Endothelial cell of hepatic sinusoid (primary cell): ENCODE measurements around the gene MTNR1A.

ENCODE experiments used
- in situ Hi-C: cut with HindIII; loops from 2 replicates; pipeline ENCODE4 v1.10.0; 2017; ENCODE audit warnings: low sequenced_read_pairs

The MTNR1A gene

GRCh38 chr4:186554914-186555827 is at the start of gene MTNR1A:
Gene MTNR1A (minus strand): TSS chr4:186555567. CDS start chr4:186555365, 202 bp downstream.
- in situ Hi-C loops, result loop anchor here (5.0 kb wide), 3 partner anchors 32 to 73 kb away; no protein-coding TSS in a partner anchor

GRCh38 chr4:186604124-186604807 is 48.9 kb upstream of the MTNR1A start:
- in situ Hi-C loops, result no loop called here

- in situ Hi-C loops, result no loop called here
These were observed 47.6 kb upstream of the MTNR1A start for GRCh38 chr4:186602978-186603377.

GRCh38 chr4:186599483-186599882 is 44.1 kb upstream of the MTNR1A start:
- in situ Hi-C loops, result no loop called here

- in situ Hi-C loops, result no loop called here
These were observed 43.3 kb upstream of the MTNR1A start for GRCh38 chr4:186598686-186599085.

- in situ Hi-C loops, result no loop called here
These were observed 41.6 kb upstream of the MTNR1A start for GRCh38 chr4:186596850-186597390.

- in situ Hi-C loops, result no loop called here
These were observed 41.0 kb upstream of the MTNR1A start for GRCh38 chr4:186596346-186596745.

- in situ Hi-C loops, result no loop called here
These were observed 38.2 kb upstream of the MTNR1A start for GRCh38 chr4:186593587-186593973.

GRCh38 chr4:186592966-186593586 is 37.7 kb upstream of the MTNR1A start:
- in situ Hi-C loops, result no loop called here

GRCh38 chr4:186592445-186592844 is 37.1 kb upstream of the MTNR1A start:
- in situ Hi-C loops, result no loop called here

GRCh38 chr4:186591651-186592050 is 36.3 kb upstream of the MTNR1A start:
- in situ Hi-C loops, result no loop called here

GRCh38 chr4:186588503-186588902 is 33.1 kb upstream of the MTNR1A start:
- in situ Hi-C loops, result loop anchor here (5.0 kb wide), 3 partner anchors 36 to 291 kb away; no protein-coding TSS in a partner anchor

- in situ Hi-C loops, result loop anchor here (5.0 kb wide), 3 partner anchors 35 to 290 kb away; no protein-coding TSS in a partner anchor
These were observed 32.1 kb upstream of the MTNR1A start for GRCh38 chr4:186587416-186588018.

GRCh38 chr4:186586205-186586604 is 30.8 kb upstream of the MTNR1A start:
- in situ Hi-C loops, result loop anchor here (5.0 kb wide), 3 partner anchors 34 to 289 kb away; no protein-coding TSS in a partner anchor

GRCh38 chr4:186584912-186585311 is 29.5 kb upstream of the MTNR1A start:
- in situ Hi-C loops, result loop anchor here (5.0 kb wide), 3 partner anchors 33 to 288 kb away; no protein-coding TSS in a partner anchor

- in situ Hi-C loops, result no loop called here
These were observed 26.1 kb upstream of the MTNR1A start for GRCh38 chr4:186581421-186581820.

GRCh38 chr4:186580669-186581068 is 25.3 kb upstream of the MTNR1A start:
- in situ Hi-C loops, result no loop called here

GRCh38 chr4:186570193-186570996 is 15.0 kb upstream of the MTNR1A start:
- in situ Hi-C loops, result no loop called here

- in situ Hi-C loops, result no loop called here
These were observed 14.3 kb upstream of the MTNR1A start for GRCh38 chr4:186569533-186570192.
